Measurements from ENCODE around the gene MAPRE3.

DNA sequence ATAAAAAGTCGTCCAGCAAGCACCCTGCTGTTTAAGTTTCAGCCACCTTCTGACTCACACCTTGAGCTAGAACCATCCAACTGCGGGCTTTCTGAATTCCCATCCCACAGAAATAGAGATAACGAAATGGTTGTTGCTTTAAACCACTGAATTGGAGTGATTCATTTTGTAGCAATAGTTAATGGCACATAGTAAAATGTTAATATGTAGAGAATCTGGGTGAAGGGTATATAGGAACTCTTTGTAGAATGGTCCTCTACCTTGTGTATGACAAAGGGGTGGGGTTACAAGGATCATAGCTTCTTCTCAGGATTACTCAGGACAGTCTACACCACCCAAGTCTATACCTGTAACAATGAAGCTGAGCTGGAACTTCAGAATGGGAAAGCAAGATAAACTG, 2.4 kb upstream of the MAPRE3 start:
- TF ChIP-seq, protein P1, sequence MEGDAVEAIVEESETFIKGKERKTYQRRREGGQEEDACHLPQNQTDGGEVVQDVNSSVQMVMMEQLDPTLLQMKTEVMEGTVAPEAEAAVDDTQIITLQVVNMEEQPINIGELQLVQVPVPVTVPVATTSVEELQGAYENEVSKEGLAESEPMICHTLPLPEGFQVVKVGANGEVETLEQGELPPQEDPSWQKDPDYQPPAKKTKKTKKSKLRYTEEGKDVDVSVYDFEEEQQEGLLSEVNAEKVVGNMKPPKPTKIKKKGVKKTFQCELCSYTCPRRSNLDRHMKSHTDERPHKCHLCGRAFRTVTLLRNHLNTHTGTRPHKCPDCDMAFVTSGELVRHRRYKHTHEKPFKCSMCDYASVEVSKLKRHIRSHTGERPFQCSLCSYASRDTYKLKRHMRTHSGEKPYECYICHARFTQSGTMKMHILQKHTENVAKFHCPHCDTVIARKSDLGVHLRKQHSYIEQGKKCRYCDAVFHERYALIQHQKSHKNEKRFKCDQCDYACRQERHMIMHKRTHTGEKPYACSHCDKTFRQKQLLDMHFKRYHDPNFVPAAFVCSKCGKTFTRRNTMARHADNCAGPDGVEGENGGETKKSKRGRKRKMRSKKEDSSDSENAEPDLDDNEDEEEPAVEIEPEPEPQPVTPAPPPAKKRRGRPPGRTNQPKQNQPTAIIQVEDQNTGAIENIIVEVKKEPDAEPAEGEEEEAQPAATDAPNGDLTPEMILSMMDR (IDR thresholded peaks at IDR 0.05): no peak
- TF ChIP-seq POLR2AphosphoS5 (IDR thresholded peaks at IDR 0.05): no peak
- TF ChIP-seq POLR2A (IDR thresholded peaks at IDR 0.05; ENCODE audit: low read depth): no peak
- no peak for TF ChIP-seq EP300 (IDR thresholded peaks at IDR 0.05)
